HUES64 (cell line): ENCODE results near the gene NTRK2. TPM values are rescaled to one million over a fixed set of nuclear protein-coding genes. Genes with fewer than 3 reads are reported as not detected.

Experiments used
- H3K27ac ChIP-seq: 2 replicates; pipeline ENCODE4 v1.7.0; 2013; ENCODE audit warnings: low read depth, low read length, inconsistent platforms
- H3K27me3 ChIP-seq: 2 replicates; pipeline ENCODE4 v1.6.1; 2013; ENCODE audit warnings: mild to moderate bottlenecking, low read length; ENCODE audit not compliant: insufficient read depth
- H3K36me3 ChIP-seq: 2 replicates; pipeline ENCODE4 v1.6.1; 2013; ENCODE audit warnings: mild to moderate bottlenecking, low read length; ENCODE audit not compliant: insufficient read depth
- H3K4me1 ChIP-seq: 2 replicates; pipeline ENCODE4 v1.6.1; 2013; ENCODE audit warnings: mild to moderate bottlenecking, low read length, moderate library complexity; ENCODE audit not compliant: insufficient read depth
- H3K4me3 ChIP-seq: 2 replicates; pipeline ENCODE4 v1.5.1; 2013; ENCODE audit warnings: mild to moderate bottlenecking, low read length, moderate library complexity
- H3K9ac ChIP-seq: 2 replicates; pipeline ENCODE4 v1.6.1; 2013; ENCODE audit warnings: mild to moderate bottlenecking, low read depth, low read length
- H3K9me3 ChIP-seq: 2 replicates; pipeline ENCODE4 v1.6.1; 2013; ENCODE audit warnings: low read depth, low read length; ENCODE audit not compliant: insufficient read depth
- WGBS: fragments of 150-250, 120-280 bp; methylation state at CpG from one replicate; pipeline ENCODE4 v1.1.7; 2013; ENCODE audit warnings: missing lambda C conversion rate; 5-methylcytosine and 5-hydroxymethylcytosine counted together
- polyA plus RNA-seq, 2 experiments: library from polyadenylated mRNA; stranded (reverse); fragments of 50-300 nt; gene quantifications; one replicate each; pipeline ENCODE4 v1.2.3, GENCODE V29; 2013

Gene NTRK2
- 1.5 TPM for polyA plus RNA-seq (2013, experiment 1 of 2)
- polyA plus RNA-seq (2013, experiment 2 of 2), result 3.0 TPM

GRCh38 chr9:84669288-84670137 lies at the start of gene NTRK2:
Gene NTRK2 (plus strand): TSS chr9:84669729. CDS start chr9:84670749, 1,020 bp downstream.
- under 1% methylated on average over 64 of the region's 69 CpGs for WGBS
- no peak within 1 kb of the TSS for H3K9ac ChIP-seq
- no peaks in the 10 kb centered on the region for H3K9me3 ChIP-seq
- H3K36me3 ChIP-seq, result no peaks in the 10 kb centered on the region
- H3K4me3 ChIP-seq, result peak within 1 kb of the TSS; percentile 51
- peaks cover 80% of the 10 kb centered on the region for H3K27me3 ChIP-seq
- peaks cover 5% of the 10 kb centered on the region; the same call in 1 of the 2 replicates for H3K4me1 ChIP-seq
- no peak within 1 kb of the TSS for H3K27ac ChIP-seq

GRCh38 chr9:84620338-84620737 lies 49.2 kb upstream of the NTRK2 start:
- Histone ChIP-seq H3K9me3 (no peaks in the 10 kb centered on the region), H3K27me3 (no peaks in the 10 kb centered on the region), H3K36me3 (no peaks in the 10 kb centered on the region), H3K4me3 (no peak overlapping the region), H3K27ac (no peak overlapping the region), H3K9ac (no peak overlapping the region), H3K4me1 (peaks cover 6% of the 10 kb centered on the region)
- WGBS, result 100% methylated on average over 2 of the region's 2 CpGs

GRCh38 chr9:84621811-84622210 lies 47.7 kb upstream of the NTRK2 start:
- Histone ChIP-seq H3K4me1 (no peaks in the 10 kb centered on the region), H3K9me3 (no peaks in the 10 kb centered on the region), H3K9ac (no peak overlapping the region), H3K27me3 (no peaks in the 10 kb centered on the region), H3K27ac (no peak overlapping the region), H3K4me3 (no peak overlapping the region), H3K36me3 (no peaks in the 10 kb centered on the region)
- WGBS, result 92% methylated on average over 2 of the region's 2 CpGs

DNA sequence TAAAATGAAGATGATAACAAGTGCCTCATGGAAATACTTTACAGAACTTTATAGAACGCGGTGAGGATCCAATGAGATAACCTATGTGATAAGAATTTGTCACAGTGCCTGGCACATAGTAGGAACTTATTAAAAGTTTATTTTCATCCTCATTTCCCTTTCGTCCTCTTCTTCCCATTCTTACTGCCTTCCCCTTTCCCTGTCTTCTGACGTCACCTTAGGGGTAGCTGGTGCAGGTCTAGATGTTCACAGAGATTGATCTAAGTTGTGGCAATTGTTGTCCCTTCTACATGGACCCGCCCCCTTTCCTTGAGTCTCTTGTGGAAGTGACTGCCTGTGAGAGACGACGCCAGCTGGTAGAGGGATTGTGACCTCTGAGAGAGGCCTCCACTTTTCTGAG lies 46.5 kb upstream of the NTRK2 start:
- WGBS, result 87% methylated on average over 6 of the region's 7 CpGs
- Histone ChIP-seq H3K9ac (no peak overlapping the region), H3K4me3 (no peak overlapping the region)

GRCh38 chr9:84636436-84636835 lies 33.1 kb upstream of the NTRK2 start:
- H3K4me1 ChIP-seq, result no peaks in the 10 kb centered on the region
- H3K4me3 ChIP-seq, result no peak overlapping the region
- WGBS, result 92% methylated on average over 1 of the region's 1 CpG
- H3K9me3 ChIP-seq, result peaks cover 8% of the 10 kb centered on the region
- no peak overlapping the region for H3K9ac ChIP-seq
- H3K36me3 ChIP-seq, result no peaks in the 10 kb centered on the region
- H3K27ac ChIP-seq, result no peak overlapping the region
- H3K27me3 ChIP-seq, result no peaks in the 10 kb centered on the region

More for the DNA sequence above, 46.5 kb upstream of the NTRK2 start:
- Histone ChIP-seq H3K27ac (no peak overlapping the region), H3K27me3 (no peaks in the 10 kb centered on the region), H3K9me3 (no peaks in the 10 kb centered on the region), H3K4me1 (no peaks in the 10 kb centered on the region), H3K36me3 (no peaks in the 10 kb centered on the region)

- Histone ChIP-seq H3K9me3 (peaks cover 8% of the 10 kb centered on the region), H3K27me3 (no peaks in the 10 kb centered on the region), H3K4me1 (peaks cover 7% of the 10 kb centered on the region; the same call in 1 of the 2 replicates), H3K9ac (no peak overlapping the region), H3K4me3 (no peak overlapping the region), H3K27ac (no peak overlapping the region), H3K36me3 (no peaks in the 10 kb centered on the region)
- WGBS, result 91% methylated on average over 3 of the region's 4 CpGs
Measured at GRCh38 chr9:84642553-84643141, 26.9 kb upstream of the NTRK2 start.

DNA sequence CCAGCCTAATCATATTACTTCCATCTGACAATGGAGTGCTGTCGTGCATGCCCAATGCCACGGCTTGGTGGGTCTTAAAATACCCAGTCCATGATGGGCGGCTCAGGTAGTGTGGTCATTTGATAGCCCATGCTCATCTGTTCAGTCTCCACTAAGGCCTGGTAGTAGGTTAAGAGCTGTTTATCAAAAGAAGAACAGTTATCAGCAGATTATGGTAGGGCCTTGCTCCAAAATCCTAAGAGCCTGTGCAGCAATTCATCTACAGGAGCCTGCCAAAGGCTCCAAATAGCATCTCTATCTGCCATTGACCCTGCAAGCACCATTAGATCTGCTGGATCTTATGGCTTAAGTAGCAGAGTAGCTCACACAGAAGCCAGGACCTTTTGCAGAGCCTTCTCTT lies 21.8 kb upstream of the NTRK2 start:
- Histone ChIP-seq H3K27me3 (no peaks in the 10 kb centered on the region), H3K4me1 (peaks cover 6% of the 10 kb centered on the region; the same call in 1 of the 2 replicates), H3K9me3 (no peaks in the 10 kb centered on the region), H3K9ac (no peak overlapping the region), H3K27ac (no peak overlapping the region), H3K4me3 (no peak overlapping the region), H3K36me3 (no peaks in the 10 kb centered on the region)
- WGBS, result 97% methylated on average over 3 of the region's 3 CpGs

GRCh38 chr9:84652496-84653120 lies 16.9 kb upstream of the NTRK2 start:
- Histone ChIP-seq H3K9ac (no peak overlapping the region), H3K36me3 (no peaks in the 10 kb centered on the region), H3K27ac (no peak overlapping the region), H3K27me3 (no peaks in the 10 kb centered on the region), H3K9me3 (no peaks in the 10 kb centered on the region), H3K4me1 (no peaks in the 10 kb centered on the region), H3K4me3 (no peak overlapping the region)
- 92% methylated on average over 3 of the region's 4 CpGs for WGBS

DNA sequence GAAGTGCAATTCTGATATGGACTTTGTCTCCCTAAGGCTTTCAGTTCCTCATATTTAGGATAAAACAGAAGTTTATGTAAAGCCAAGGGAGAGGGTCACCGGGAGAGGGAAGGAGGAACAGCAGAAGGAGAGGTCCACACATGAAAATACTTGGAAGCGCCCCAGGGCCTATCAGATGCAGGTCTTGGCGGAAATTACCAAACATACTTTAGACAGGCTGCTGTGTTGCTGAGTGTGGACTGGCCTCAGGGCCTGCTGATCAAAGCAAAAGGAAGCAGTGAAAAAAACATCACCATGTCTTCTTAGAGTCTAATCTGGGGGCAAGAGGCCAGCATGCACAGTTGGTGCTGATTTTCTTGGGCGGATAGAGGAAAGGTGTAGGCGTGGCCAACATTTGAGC lies 14.1 kb upstream of the NTRK2 start:
- WGBS, result 94% methylated on average over 5 of the region's 5 CpGs
- Histone ChIP-seq H3K36me3 (no peaks in the 10 kb centered on the region), H3K4me1 (no peaks in the 10 kb centered on the region), H3K9ac (no peak overlapping the region), H3K9me3 (no peaks in the 10 kb centered on the region), H3K4me3 (no peak overlapping the region), H3K27ac (no peak overlapping the region), H3K27me3 (no peaks in the 10 kb centered on the region)

GRCh38 chr9:84659313-84659712 lies 10.2 kb upstream of the NTRK2 start:
- 86% methylated on average over 4 of the region's 5 CpGs for WGBS

GRCh38 chr9:84659773-84660172 lies 9.8 kb upstream of the NTRK2 start:
- no peaks in the 10 kb centered on the region for H3K4me1 ChIP-seq
- H3K27ac ChIP-seq, result no peak overlapping the region
- H3K27me3 ChIP-seq, result no peaks in the 10 kb centered on the region
- H3K4me3 ChIP-seq, result no peak overlapping the region
- H3K9me3 ChIP-seq, result no peaks in the 10 kb centered on the region
- 81% methylated on average over 1 of the region's 1 CpG for WGBS
- H3K36me3 ChIP-seq, result no peaks in the 10 kb centered on the region
- H3K9ac ChIP-seq, result no peak overlapping the region

More at GRCh38 chr9:84659313-84659712, 10.2 kb upstream of the NTRK2 start:
- Histone ChIP-seq H3K9ac (no peak overlapping the region), H3K9me3 (no peaks in the 10 kb centered on the region), H3K4me3 (no peak overlapping the region), H3K36me3 (no peaks in the 10 kb centered on the region), H3K27ac (no peak overlapping the region), H3K27me3 (no peaks in the 10 kb centered on the region), H3K4me1 (no peaks in the 10 kb centered on the region)
